Neural cell (in vitro differentiated cells): ENCODE results near the gene MTNR1A.

Source experiments
- CTCF ChIP-seq: fragments of 450-650 bp; IDR thresholded peaks from 2 replicates; pipeline ENCODE4 v1.5.1; 2014; ENCODE audit warnings: antibody characterized with exemption, mild to moderate bottlenecking, moderate library complexity; ENCODE audit not compliant: poor library complexity, severe bottlenecking
- EP300 ChIP-seq: fragments of 450-650 bp; conservative IDR thresholded peaks from 2 replicates; pipeline ENCODE4 v1.6.1; 2014; ENCODE audit warnings: antibody characterized with exemption, mild to moderate bottlenecking, moderate library complexity; ENCODE audit not compliant: poor library complexity, severe bottlenecking
- EZH2 ChIP-seq: fragments of 200-600, 300-800 bp; shearing (Covaris generic), sonication (generic); IDR thresholded peaks from 2 replicates; pipeline ENCODE4 v1.6.1; 2014; ENCODE audit warnings: antibody characterized with exemption, low read length, borderline replicate concordance, mild to moderate bottlenecking; ENCODE audit not compliant: insufficient read depth, poor library complexity, severe bottlenecking
- MXI1 ChIP-seq: fragments of 450-650 bp; conservative IDR thresholded peaks from 2 replicates; pipeline ENCODE4 v1.6.1; 2014; ENCODE audit warnings: antibody characterized with exemption, mild to moderate bottlenecking; ENCODE audit not compliant: poor library complexity, severe bottlenecking
- POLR2AphosphoS5 ChIP-seq: IDR thresholded peaks from 2 replicates; pipeline ENCODE4 v1.6.1; 2012
- RAD21 ChIP-seq: fragments of 450-650 bp; conservative IDR thresholded peaks from 2 replicates; pipeline ENCODE4 v1.6.1; 2014; ENCODE audit warnings: antibody characterized with exemption, mild to moderate bottlenecking, moderate library complexity
- REST ChIP-seq: IDR thresholded peaks from 2 replicates; pipeline ENCODE4 v1.6.1; 2012; ENCODE audit warnings: borderline replicate concordance
- SMC3 ChIP-seq: fragments of 450-650 bp; conservative IDR thresholded peaks from 2 replicates; pipeline ENCODE4 v1.6.1; 2014; ENCODE audit warnings: antibody characterized with exemption, mild to moderate bottlenecking, moderate library complexity; ENCODE audit not compliant: poor library complexity
- TAF1 ChIP-seq: IDR thresholded peaks from 2 replicates; pipeline ENCODE4 v1.6.1; 2012; ENCODE audit warnings: low read depth

- TF ChIP-seq CTCF: no peak
- no peak for TF ChIP-seq RAD21
- TF ChIP-seq TAF1: no peak
- no peak for TF ChIP-seq SMC3
- no peak for TF ChIP-seq EZH2
- no peak for TF ChIP-seq MXI1
- no peak for TF ChIP-seq EP300
- TF ChIP-seq REST: no peak
- TF ChIP-seq POLR2AphosphoS5: no peak
These were observed 47.6 kb upstream of the MTNR1A start for GRCh38 chr4:186602978-186603377.
